ENCODE data around the gene KCNIP2.

DNA sequence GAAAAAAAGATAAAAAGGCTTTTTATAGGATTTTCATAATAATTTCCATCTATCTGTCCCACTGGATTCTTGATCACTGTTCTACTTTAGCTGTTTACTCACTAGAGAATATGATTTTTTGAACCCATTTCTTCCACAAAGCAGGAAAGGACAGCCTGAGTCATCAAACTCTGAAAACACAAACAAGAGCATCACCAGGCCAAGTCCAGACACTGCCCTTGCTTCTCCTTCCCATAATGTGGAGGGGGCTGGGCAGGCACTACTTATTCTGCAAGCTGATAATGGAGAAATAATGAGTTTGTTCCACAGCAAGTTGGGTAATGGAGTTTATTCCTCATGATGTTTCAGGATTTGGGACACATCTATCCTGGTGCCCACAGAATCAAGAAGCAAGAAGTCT lies 13.0 kb upstream of the KCNIP2 start:
- TF ChIP-seq, protein P1, sequence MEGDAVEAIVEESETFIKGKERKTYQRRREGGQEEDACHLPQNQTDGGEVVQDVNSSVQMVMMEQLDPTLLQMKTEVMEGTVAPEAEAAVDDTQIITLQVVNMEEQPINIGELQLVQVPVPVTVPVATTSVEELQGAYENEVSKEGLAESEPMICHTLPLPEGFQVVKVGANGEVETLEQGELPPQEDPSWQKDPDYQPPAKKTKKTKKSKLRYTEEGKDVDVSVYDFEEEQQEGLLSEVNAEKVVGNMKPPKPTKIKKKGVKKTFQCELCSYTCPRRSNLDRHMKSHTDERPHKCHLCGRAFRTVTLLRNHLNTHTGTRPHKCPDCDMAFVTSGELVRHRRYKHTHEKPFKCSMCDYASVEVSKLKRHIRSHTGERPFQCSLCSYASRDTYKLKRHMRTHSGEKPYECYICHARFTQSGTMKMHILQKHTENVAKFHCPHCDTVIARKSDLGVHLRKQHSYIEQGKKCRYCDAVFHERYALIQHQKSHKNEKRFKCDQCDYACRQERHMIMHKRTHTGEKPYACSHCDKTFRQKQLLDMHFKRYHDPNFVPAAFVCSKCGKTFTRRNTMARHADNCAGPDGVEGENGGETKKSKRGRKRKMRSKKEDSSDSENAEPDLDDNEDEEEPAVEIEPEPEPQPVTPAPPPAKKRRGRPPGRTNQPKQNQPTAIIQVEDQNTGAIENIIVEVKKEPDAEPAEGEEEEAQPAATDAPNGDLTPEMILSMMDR (conservative IDR thresholded peaks at IDR 0.05; ENCODE audit: low read depth, low read length) = no peak
- TF ChIP-seq POLR2A (IDR thresholded peaks at IDR 0.05; ENCODE audit: low read depth, low read length) (no peak), MXI1 (IDR thresholded peaks at IDR 0.05; ENCODE audit: borderline replicate concordance, low read depth, low read length) (no peak), RAD21 (IDR thresholded peaks at IDR 0.05; ENCODE audit: low read length) (no peak), RCOR1 (IDR thresholded peaks at IDR 0.05; ENCODE audit: insufficient replicate concordance, low read length) (no peak), CEBPB (IDR thresholded peaks at IDR 0.05; ENCODE audit: low read depth, low read length) (no peak), SMC3 (IDR thresholded peaks at IDR 0.05; ENCODE audit: low read depth, low read length) (no peak), RFX5 (IDR thresholded peaks at IDR 0.05; ENCODE audit: low read depth, low read length) (no peak), BHLHE40 (IDR thresholded peaks at IDR 0.05; ENCODE audit: low read depth, low read length) (no peak)
- TF ChIP-seq, protein P2, sequence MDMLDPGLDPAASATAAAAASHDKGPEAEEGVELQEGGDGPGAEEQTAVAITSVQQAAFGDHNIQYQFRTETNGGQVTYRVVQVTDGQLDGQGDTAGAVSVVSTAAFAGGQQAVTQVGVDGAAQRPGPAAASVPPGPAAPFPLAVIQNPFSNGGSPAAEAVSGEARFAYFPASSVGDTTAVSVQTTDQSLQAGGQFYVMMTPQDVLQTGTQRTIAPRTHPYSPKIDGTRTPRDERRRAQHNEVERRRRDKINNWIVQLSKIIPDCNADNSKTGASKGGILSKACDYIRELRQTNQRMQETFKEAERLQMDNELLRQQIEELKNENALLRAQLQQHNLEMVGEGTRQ (IDR thresholded peaks at IDR 0.05; ENCODE audit: low read depth, low read length) = no peak

Measured in IMR-90 (cell line).